Neural cell (in vitro differentiated cells): ENCODE measurements around the gene PTN. TPM values are rescaled to one million over a fixed set of nuclear protein-coding genes. Genes with fewer than 3 reads are reported as not detected.

Experiments
- H2AFZ ChIP-seq: fragments of 200-600, 300-800 bp; sonication (generic), shearing (Covaris generic); 2 replicates; pipeline ENCODE4 v1.6.0; 2014; ENCODE audit warnings: low read depth, mild to moderate bottlenecking, antibody characterized with exemption, low read length, moderate library complexity
- H3F3A ChIP-seq: fragments of 200-600 bp; shearing (Covaris generic); 2 replicates; pipeline ENCODE4 v1.6.1; 2016; ENCODE audit warnings: mild to moderate bottlenecking, moderate library complexity, mixed read lengths, antibody characterized with exemption, low read length; ENCODE audit not compliant: insufficient read depth, poor library complexity, severe bottlenecking
- H3K27ac ChIP-seq: fragments of 200-600, 300-800 bp; sonication (generic), shearing (Covaris generic); 2 replicates; pipeline ENCODE4 v1.5.1; 2014; ENCODE audit warnings: mild to moderate bottlenecking, low read length, moderate library complexity
- H3K27me3 ChIP-seq: fragments of 300-800, 200-600 bp; sonication (generic), shearing (Covaris generic); 2 replicates; pipeline ENCODE4 v1.6.0; 2014; ENCODE audit warnings: mild to moderate bottlenecking, low read depth, low read length, moderate library complexity; ENCODE audit not compliant: insufficient read depth
- H3K36me3 ChIP-seq: fragments of 300-800, 200-600 bp; sonication (generic), shearing (Covaris generic); 2 replicates; pipeline ENCODE4 v1.5.1; 2014; ENCODE audit warnings: mild to moderate bottlenecking, antibody characterized with exemption, low read length, moderate library complexity; ENCODE audit not compliant: insufficient read depth
- H3K4me2 ChIP-seq: fragments of 300-800, 200-600 bp; sonication (generic), shearing (Covaris generic); 2 replicates; pipeline ENCODE4 v1.6.0; 2014; ENCODE audit warnings: mild to moderate bottlenecking, low read length
- H3K4me3 ChIP-seq: fragments of 300-800, 200-600 bp; sonication (generic), shearing (Covaris generic); 2 replicates; pipeline ENCODE4 v1.5.1; 2014; ENCODE audit warnings: mild to moderate bottlenecking, low read length, moderate library complexity
- H3K79me2 ChIP-seq: fragments of 200-600 bp; shearing (Covaris generic); replicated peaks from 2 replicates; pipeline ENCODE4 v1.6.0; 2014; ENCODE audit warnings: mild to moderate bottlenecking, low read length, moderate library complexity; ENCODE audit not compliant: insufficient read depth
- H3K9ac ChIP-seq: fragments of 300-800, 200-600 bp; sonication (generic), shearing (Covaris generic); 2 replicates; pipeline ENCODE4 v1.6.1; 2016; ENCODE audit warnings: mild to moderate bottlenecking, low read length, mixed read lengths
- H3K9me2 ChIP-seq: fragments of 200-600 bp; shearing (Covaris generic); 2 replicates; pipeline ENCODE4 v1.6.1; 2016; ENCODE audit warnings: mild to moderate bottlenecking, low read length, mixed read lengths; ENCODE audit not compliant: insufficient read depth
- H3K9me3 ChIP-seq: fragments of 200-600, 300-800 bp; sonication (generic), shearing (Covaris generic); 2 replicates; pipeline ENCODE4 v1.6.1; 2016; ENCODE audit warnings: mild to moderate bottlenecking, mixed run types, low read length, moderate library complexity, mixed read lengths
- H4K20me1 ChIP-seq: fragments of 200-600 bp; shearing (Covaris generic); 2 replicates; pipeline ENCODE4 v1.6.1; 2016; ENCODE audit warnings: mild to moderate bottlenecking, mixed run types; ENCODE audit not compliant: insufficient read depth
- EP300 ChIP-seq: fragments of 450-650 bp; conservative IDR thresholded peaks from 2 replicates; pipeline ENCODE4 v1.6.1; 2014; ENCODE audit warnings: antibody characterized with exemption, mild to moderate bottlenecking, moderate library complexity; ENCODE audit not compliant: poor library complexity, severe bottlenecking
- EZH2 ChIP-seq: fragments of 200-600, 300-800 bp; shearing (Covaris generic), sonication (generic); IDR thresholded peaks from 2 replicates; pipeline ENCODE4 v1.6.1; 2014; ENCODE audit warnings: antibody characterized with exemption, low read length, borderline replicate concordance, mild to moderate bottlenecking; ENCODE audit not compliant: insufficient read depth, poor library complexity, severe bottlenecking
- MXI1 ChIP-seq: fragments of 450-650 bp; conservative IDR thresholded peaks from 2 replicates; pipeline ENCODE4 v1.6.1; 2014; ENCODE audit warnings: antibody characterized with exemption, mild to moderate bottlenecking; ENCODE audit not compliant: poor library complexity, severe bottlenecking
- POLR2AphosphoS5 ChIP-seq: IDR thresholded peaks from 2 replicates; pipeline ENCODE4 v1.6.1; 2012
- RAD21 ChIP-seq: fragments of 450-650 bp; conservative IDR thresholded peaks from 2 replicates; pipeline ENCODE4 v1.6.1; 2014; ENCODE audit warnings: antibody characterized with exemption, mild to moderate bottlenecking, moderate library complexity
- SMC3 ChIP-seq: fragments of 450-650 bp; conservative IDR thresholded peaks from 2 replicates; pipeline ENCODE4 v1.6.1; 2014; ENCODE audit warnings: antibody characterized with exemption, mild to moderate bottlenecking, moderate library complexity; ENCODE audit not compliant: poor library complexity
- TAF1 ChIP-seq: IDR thresholded peaks from 2 replicates; pipeline ENCODE4 v1.6.1; 2012; ENCODE audit warnings: low read depth
- polyA plus RNA-seq: library from polyadenylated mRNA; depleted of rRNA; stranded (reverse); fragments of >200 nt; gene quantifications from 2 replicates; pipeline ENCODE4 v1.2.3, GENCODE V29; 2014
- TF ChIP-seq, protein P1 (sequence below): fragments of 450-650 bp; IDR thresholded peaks from 2 replicates; pipeline ENCODE4 v1.5.1; 2014; ENCODE audit warnings: antibody characterized with exemption, mild to moderate bottlenecking, moderate library complexity; ENCODE audit not compliant: poor library complexity, severe bottlenecking
- TF ChIP-seq, protein P2 (sequence below): IDR thresholded peaks from 2 replicates; pipeline ENCODE4 v1.6.1; 2012; ENCODE audit warnings: borderline replicate concordance

PTN gene
- polyA plus RNA-seq, 1 donor from 2014 or later: 14.1 TPM

DNA sequence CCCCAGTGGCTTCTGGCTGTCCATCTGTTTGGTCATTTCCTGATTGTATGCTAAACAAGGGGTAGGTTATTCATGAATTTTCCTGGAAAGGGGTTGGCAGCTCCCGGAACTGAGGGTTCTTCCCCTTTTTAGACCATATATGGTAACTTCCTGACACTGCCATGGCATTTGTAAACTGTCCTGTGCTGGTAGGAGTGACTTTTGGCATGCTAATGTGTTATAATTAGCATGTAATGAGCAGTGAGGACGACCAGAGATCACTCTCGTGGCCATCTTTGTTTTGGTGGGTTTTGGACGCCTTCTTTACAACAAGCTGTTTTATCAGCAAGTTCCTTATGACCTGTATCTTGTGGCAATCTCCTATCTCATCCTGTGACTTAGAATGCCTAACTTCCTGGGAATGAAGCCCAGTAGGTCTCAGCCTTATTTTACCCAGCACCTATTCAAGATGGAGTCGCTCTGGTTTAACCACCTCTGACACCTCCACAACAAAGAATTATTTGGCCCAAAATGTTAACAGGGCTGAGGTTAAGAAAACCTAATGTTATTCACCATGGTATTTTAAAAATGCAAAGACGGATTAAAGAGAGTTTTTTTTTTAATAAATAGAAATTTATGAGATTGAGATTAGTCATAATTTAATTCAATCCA, 2.4 kb upstream of the PTN start:
- Histone ChIP-seq H3K79me2 (no peaks in the 10 kb centered on the region), H4K20me1 (no peaks in the 10 kb centered on the region), H3K9me2 (no peaks in the 10 kb centered on the region), H3F3A (no peaks in the 10 kb centered on the region), H3K27me3 (peaks cover 6% of the 10 kb centered on the region), H3K27ac (no peak overlapping the region), H3K9me3 (no peaks in the 10 kb centered on the region), H3K36me3 (no peaks in the 10 kb centered on the region), H3K4me2 (no peak overlapping the region), H2AFZ (no peak overlapping the region), H3K9ac (no peak overlapping the region), H3K4me3 (no peak overlapping the region)
- no peak for TF ChIP-seq RAD21
- no peak for TF ChIP-seq MXI1
- TF ChIP-seq, protein P1, sequence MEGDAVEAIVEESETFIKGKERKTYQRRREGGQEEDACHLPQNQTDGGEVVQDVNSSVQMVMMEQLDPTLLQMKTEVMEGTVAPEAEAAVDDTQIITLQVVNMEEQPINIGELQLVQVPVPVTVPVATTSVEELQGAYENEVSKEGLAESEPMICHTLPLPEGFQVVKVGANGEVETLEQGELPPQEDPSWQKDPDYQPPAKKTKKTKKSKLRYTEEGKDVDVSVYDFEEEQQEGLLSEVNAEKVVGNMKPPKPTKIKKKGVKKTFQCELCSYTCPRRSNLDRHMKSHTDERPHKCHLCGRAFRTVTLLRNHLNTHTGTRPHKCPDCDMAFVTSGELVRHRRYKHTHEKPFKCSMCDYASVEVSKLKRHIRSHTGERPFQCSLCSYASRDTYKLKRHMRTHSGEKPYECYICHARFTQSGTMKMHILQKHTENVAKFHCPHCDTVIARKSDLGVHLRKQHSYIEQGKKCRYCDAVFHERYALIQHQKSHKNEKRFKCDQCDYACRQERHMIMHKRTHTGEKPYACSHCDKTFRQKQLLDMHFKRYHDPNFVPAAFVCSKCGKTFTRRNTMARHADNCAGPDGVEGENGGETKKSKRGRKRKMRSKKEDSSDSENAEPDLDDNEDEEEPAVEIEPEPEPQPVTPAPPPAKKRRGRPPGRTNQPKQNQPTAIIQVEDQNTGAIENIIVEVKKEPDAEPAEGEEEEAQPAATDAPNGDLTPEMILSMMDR: no peak
- TF ChIP-seq, protein P2, sequence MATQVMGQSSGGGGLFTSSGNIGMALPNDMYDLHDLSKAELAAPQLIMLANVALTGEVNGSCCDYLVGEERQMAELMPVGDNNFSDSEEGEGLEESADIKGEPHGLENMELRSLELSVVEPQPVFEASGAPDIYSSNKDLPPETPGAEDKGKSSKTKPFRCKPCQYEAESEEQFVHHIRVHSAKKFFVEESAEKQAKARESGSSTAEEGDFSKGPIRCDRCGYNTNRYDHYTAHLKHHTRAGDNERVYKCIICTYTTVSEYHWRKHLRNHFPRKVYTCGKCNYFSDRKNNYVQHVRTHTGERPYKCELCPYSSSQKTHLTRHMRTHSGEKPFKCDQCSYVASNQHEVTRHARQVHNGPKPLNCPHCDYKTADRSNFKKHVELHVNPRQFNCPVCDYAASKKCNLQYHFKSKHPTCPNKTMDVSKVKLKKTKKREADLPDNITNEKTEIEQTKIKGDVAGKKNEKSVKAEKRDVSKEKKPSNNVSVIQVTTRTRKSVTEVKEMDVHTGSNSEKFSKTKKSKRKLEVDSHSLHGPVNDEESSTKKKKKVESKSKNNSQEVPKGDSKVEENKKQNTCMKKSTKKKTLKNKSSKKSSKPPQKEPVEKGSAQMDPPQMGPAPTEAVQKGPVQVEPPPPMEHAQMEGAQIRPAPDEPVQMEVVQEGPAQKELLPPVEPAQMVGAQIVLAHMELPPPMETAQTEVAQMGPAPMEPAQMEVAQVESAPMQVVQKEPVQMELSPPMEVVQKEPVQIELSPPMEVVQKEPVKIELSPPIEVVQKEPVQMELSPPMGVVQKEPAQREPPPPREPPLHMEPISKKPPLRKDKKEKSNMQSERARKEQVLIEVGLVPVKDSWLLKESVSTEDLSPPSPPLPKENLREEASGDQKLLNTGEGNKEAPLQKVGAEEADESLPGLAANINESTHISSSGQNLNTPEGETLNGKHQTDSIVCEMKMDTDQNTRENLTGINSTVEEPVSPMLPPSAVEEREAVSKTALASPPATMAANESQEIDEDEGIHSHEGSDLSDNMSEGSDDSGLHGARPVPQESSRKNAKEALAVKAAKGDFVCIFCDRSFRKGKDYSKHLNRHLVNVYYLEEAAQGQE: no peak
- TF ChIP-seq SMC3: no peak
- TF ChIP-seq EZH2: no peak
- TF ChIP-seq POLR2AphosphoS5: no peak
- no peak for TF ChIP-seq TAF1
- TF ChIP-seq EP300: no peak

DNA sequence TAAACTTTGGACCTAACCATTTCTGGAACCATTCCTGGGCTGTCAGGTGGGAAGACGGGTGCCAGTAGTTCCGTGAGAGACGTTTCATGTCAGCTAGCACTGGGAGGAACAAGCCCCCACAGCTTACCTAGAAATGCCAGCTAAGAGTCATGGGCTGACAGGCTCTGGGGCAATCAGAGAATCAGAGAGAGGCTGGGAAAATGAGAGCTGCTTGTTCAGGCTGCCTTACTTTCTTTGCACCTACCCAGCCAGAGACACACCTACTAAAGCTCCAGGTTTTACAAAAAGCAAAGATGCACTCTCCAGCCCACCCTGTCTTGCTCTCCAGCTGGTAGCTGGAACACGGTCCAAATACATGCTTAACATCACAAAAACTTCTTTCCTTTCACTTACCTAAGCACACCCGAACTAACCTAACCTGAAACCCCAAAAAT, 688 bp downstream of the PTN start:
- Histone ChIP-seq H3K27me3 (peaks cover 6% of the 10 kb centered on the region), H3K4me3 (peak overlapping the region; percentile 62), H3K27ac (no peak overlapping the region), H3K4me2 (peak overlapping the region; percentile 41), H3K79me2 (no peaks in the 10 kb centered on the region), H2AFZ (peak overlapping the region; percentile 24), H3K9me2 (no peaks in the 10 kb centered on the region), H4K20me1 (no peaks in the 10 kb centered on the region), H3K9ac (peak overlapping the region; percentile 36), H3K9me3 (no peaks in the 10 kb centered on the region), H3K36me3 (no peaks in the 10 kb centered on the region), H3F3A (no peaks in the 10 kb centered on the region)
- TF ChIP-seq EP300 (no peak), SMC3 (no peak), EZH2 (no peak), MXI1 (no peak)
- TF ChIP-seq, protein P2: no peak
